ENCODE results near the gene CDH23. TPM values are rescaled to one million over a fixed set of nuclear protein-coding genes. Genes with fewer than 3 reads are reported as not detected.
A peak's percentile ranks its signal among the peaks of the same experiment; 100 is the strongest.

CDH23 gene
- polyA plus RNA-seq, 2 of the 4 experiments (the other 2 are of a cell fraction): 1.1 to 2.3 TPM

GRCh38 chr10:71717551-71717951 is 320.8 kb downstream of the CDH23 start:
- no peaks in the 10 kb centered on the region for H3K9me3 ChIP-seq
- H3K4me1 ChIP-seq: peaks cover 10% of the 10 kb centered on the region
- WGBS (ENCODE audit: missing lambda C conversion rate): 51% methylated on average over 2 of the region's 2 CpGs
- POLR2A ChIA-PET: interaction anchor here (1.0 kb wide), 1 partner anchor 499 kb away, joined by 5 read pairs; the partner anchor contains the start of gene ASCC1
- H3K27ac ChIP-seq: peak overlapping the region in 1 of 2 experiments; percentile 39; a peak in 2 of 6 replicates
- no peak overlapping the region for H3K4me3 ChIP-seq
- FAIRE-seq: no peak
- H3K4me2 ChIP-seq: no peak overlapping the region
- CTCF ChIA-PET: interaction anchor here (0.6 to 5.3 kb wide), 10 partner anchors 8 to 352 kb away, joined by 3 to 42 read pairs (median 6); partner anchors contain the start of gene VSIR
- no peak for ATAC-seq
- no peak for TF ChIP-seq CEBPB (IDR thresholded peaks at IDR 0.05)
- TF ChIP-seq FOSL2 (IDR thresholded peaks at IDR 0.05): no peak
- no peak for TF ChIP-seq FOSL2 (CRISPR knock-in tag; IDR thresholded peaks at IDR 0.05)
- no peak for TF ChIP-seq EHMT2 (IDR thresholded peaks at IDR 0.05; ENCODE audit: low read depth)
- no peak for TF ChIP-seq HEYL (CRISPR knock-in tag; IDR thresholded peaks at IDR 0.05)
- no peak for TF ChIP-seq SMC3 (IDR thresholded peaks at IDR 0.05)
- TF ChIP-seq ATOH8 (CRISPR knock-in tag; IDR thresholded peaks at IDR 0.05; ENCODE audit: low read depth): no peak
- no peak for TF ChIP-seq NFE2L2 (conservative IDR thresholded peaks at IDR 0.05; ENCODE audit: low read length)
- no peak for TF ChIP-seq HES2 (IDR thresholded peaks at IDR 0.05)
- no peak for TF ChIP-seq TFCP2L1 (CRISPR knock-in tag; IDR thresholded peaks at IDR 0.05)
- TF ChIP-seq CHD2 (IDR thresholded peaks at IDR 0.05; ENCODE audit: low read length, partially characterized antibody): no peak
- no peak for TF ChIP-seq EP300 (IDR thresholded peaks at IDR 0.05)
- TF ChIP-seq RAD21 (conservative IDR thresholded peaks at IDR 0.05 in 1 of 2, IDR thresholded peaks at IDR 0.05 in 1 of 2): no peak
- TF ChIP-seq RCOR1 (IDR thresholded peaks at IDR 0.05; ENCODE audit: low read depth, low read length): no peak
- TF ChIP-seq MYC (IDR thresholded peaks at IDR 0.05; ENCODE audit: borderline replicate concordance, low read length): no peak
- no peak for TF ChIP-seq HOXB5 (CRISPR knock-in tag; IDR thresholded peaks at IDR 0.05)
- TF ChIP-seq ZNF302 (CRISPR knock-in tag; IDR thresholded peaks at IDR 0.05): no peak
- no peak for DNase-seq (ENCODE audit: low read depth in 1 of 2, low spot score in 1 of 2)

- CTCF ChIA-PET: interaction anchor here (0.6 to 5.3 kb wide), 7 partner anchors 7 to 353 kb away, joined by 3 to 42 read pairs (median 10); partner anchors contain the start of gene VSIR
- no peak for FAIRE-seq
- ATAC-seq: no peak
- H3K9me3 ChIP-seq: no peaks in the 10 kb centered on the region
- H3K27ac ChIP-seq: peak overlapping the region in 1 of 2 experiments; percentile 1; a peak in 1 of 6 replicates
- no peak overlapping the region for H3K4me2 ChIP-seq
- no peak overlapping the region for H3K4me3 ChIP-seq
- WGBS (ENCODE audit: missing lambda C conversion rate): 92% methylated on average over 8 of the region's 10 CpGs
- no peak for TF ChIP-seq CBX8 (IDR thresholded peaks at IDR 0.05)
- no peak for TF ChIP-seq RARB (CRISPR knock-in tag; IDR thresholded peaks at IDR 0.05)
- TF ChIP-seq ZSCAN20 (CRISPR knock-in tag; IDR thresholded peaks at IDR 0.05): no peak
- TF ChIP-seq JUN (IDR thresholded peaks at IDR 0.05): no peak
- no peak for TF ChIP-seq CHD2 (IDR thresholded peaks at IDR 0.05; ENCODE audit: low read length, partially characterized antibody)
- TF ChIP-seq RNF2 (IDR thresholded peaks at IDR 0.05; ENCODE audit: borderline replicate concordance, low read depth): no peak
- TF ChIP-seq ZFP36 (IDR thresholded peaks at IDR 0.05; ENCODE audit: borderline replicate concordance, partially characterized antibody): no peak
- no peak for TF ChIP-seq NFE2L2 (conservative IDR thresholded peaks at IDR 0.05; ENCODE audit: low read length)
- TF ChIP-seq EHMT2 (IDR thresholded peaks at IDR 0.05; ENCODE audit: low read depth): no peak
- no peak for TF ChIP-seq TFCP2L1 (CRISPR knock-in tag; IDR thresholded peaks at IDR 0.05)
- no peak for TF ChIP-seq TP53 (CRISPR knock-in tag; IDR thresholded peaks at IDR 0.05)
- no peak for TF ChIP-seq NR3C1 (IDR thresholded peaks at IDR 0.05)
- no peak for TF ChIP-seq HEYL (CRISPR knock-in tag; IDR thresholded peaks at IDR 0.05)
- no peak for TF ChIP-seq HOXA7 (CRISPR knock-in tag; IDR thresholded peaks at IDR 0.05)
- H3K4me1 ChIP-seq: peaks cover 10% of the 10 kb centered on the region
- DNase-seq (ENCODE audit: low read depth in 1 of 2, low spot score in 1 of 2): no peak
- POLR2A ChIA-PET: interaction anchor here (1.0 kb wide), 1 partner anchor 498 kb away, joined by 5 read pairs; the partner anchor contains the start of gene ASCC1
These were observed 321.5 kb downstream of the CDH23 start for GRCh38 chr10:71718165-71718698.

All from A549 (cell line).